Astrocyte (in vitro differentiated cells and primary cell): ENCODE measurements around the gene MRPL36. TPM values are rescaled to one million over a fixed set of nuclear protein-coding genes. Genes with fewer than 3 reads are reported as not detected.
A peak's percentile ranks its signal among the peaks of the same experiment; 100 is the strongest.

ENCODE experiments used
- DNase-seq: peaks from one replicate; pipeline ENCODE4 v3.0.0-alpha.2; 2010; ENCODE audit warnings: low read depth
- FAIRE-seq: peaks from 2 replicates; lab custom pipeline; 2011; peaks lifted over from hg19 to GRCh38; lab: Jason Lieb, UNC
- H2AFZ ChIP-seq: 2 replicates; pipeline ENCODE4 v1.6.0; 2012; ENCODE audit warnings: low read depth, low read length, inconsistent platforms
- H3K27ac ChIP-seq: 2 replicates; pipeline ENCODE4 v1.5.1; 2011; ENCODE audit warnings: low read depth, low read length, inconsistent platforms
- H3K27me3 ChIP-seq: 2 replicates; pipeline ENCODE4 v1.6.0; 2011; ENCODE audit warnings: low read length, inconsistent platforms; ENCODE audit not compliant: insufficient read depth
- H3K36me3 ChIP-seq: 2 replicates; pipeline ENCODE4 v1.5.1; 2011; ENCODE audit warnings: low read length, inconsistent platforms; ENCODE audit not compliant: insufficient read depth
- H3K4me1 ChIP-seq: 2 replicates; pipeline ENCODE4 v1.5.1; 2011; ENCODE audit warnings: low read length, inconsistent platforms; ENCODE audit not compliant: insufficient read depth
- H3K4me2 ChIP-seq: 2 replicates; pipeline ENCODE4 v1.6.0; 2012; ENCODE audit warnings: low read length, inconsistent platforms
- H3K4me3 ChIP-seq: 2 replicates; pipeline ENCODE4 v1.5.1; 2011; ENCODE audit warnings: low read depth, mild to moderate bottlenecking, low read length, inconsistent platforms; ENCODE audit not compliant: insufficient read depth
- H3K79me2 ChIP-seq: 2 replicates; pipeline ENCODE4 v1.6.0; 2012; ENCODE audit warnings: mild to moderate bottlenecking, low read length, inconsistent platforms; ENCODE audit not compliant: insufficient read depth
- H3K9ac ChIP-seq: 2 replicates; pipeline ENCODE4 v1.6.0; 2012; ENCODE audit warnings: mild to moderate bottlenecking, low read length, inconsistent platforms
- H3K9me3 ChIP-seq: 2 replicates; pipeline ENCODE4 v1.5.1; 2012; ENCODE audit warnings: low read depth, mild to moderate bottlenecking, low read length, inconsistent platforms; ENCODE audit not compliant: insufficient read depth
- H4K20me1 ChIP-seq: 2 replicates; pipeline ENCODE4 v1.6.0; 2012; ENCODE audit warnings: low read length, inconsistent platforms; ENCODE audit not compliant: insufficient read depth
- H3K27ac Mint-ChIP-seq: one replicate; pipeline ENCODE4 v1.8.0; 2021; ENCODE audit warnings: mild to moderate bottlenecking, mixed read lengths; ENCODE audit not compliant: unreplicated experiment
- H3K27me3 Mint-ChIP-seq: one replicate; pipeline ENCODE4 v1.8.0; 2021; ENCODE audit warnings: low read depth, mixed read lengths; ENCODE audit not compliant: unreplicated experiment
- H3K36me3 Mint-ChIP-seq: one replicate; pipeline ENCODE4 v1.8.0; 2021; ENCODE audit warnings: low read depth, mixed read lengths; ENCODE audit not compliant: unreplicated experiment
- H3K4me1 Mint-ChIP-seq: one replicate; pipeline ENCODE4 v1.8.0; 2021; ENCODE audit warnings: low read depth, mixed read lengths; ENCODE audit not compliant: unreplicated experiment
- H3K4me3 Mint-ChIP-seq: one replicate; pipeline ENCODE4 v1.8.0; 2021; ENCODE audit warnings: mild to moderate bottlenecking, moderate library complexity, mixed read lengths; ENCODE audit not compliant: unreplicated experiment
- H3K9me3 Mint-ChIP-seq: one replicate; pipeline ENCODE4 v1.8.0; 2021; ENCODE audit warnings: mild to moderate bottlenecking, mixed read lengths; ENCODE audit not compliant: unreplicated experiment
- EZH2 ChIP-seq: IDR thresholded peaks from 2 replicates; pipeline ENCODE4 v1.6.1; 2012; ENCODE audit warnings: mild to moderate bottlenecking, low read length, inconsistent platforms; ENCODE audit not compliant: insufficient read depth
- total RNA-seq: library from RNA; stranded (reverse); gene quantifications from 2 replicates; pipeline ENCODE4 v1.2.1, GENCODE V29; 2021
- TF ChIP-seq, protein P1 (sequence below): IDR thresholded peaks from 2 replicates; pipeline ENCODE4 v1.5.1; 2011; ENCODE audit warnings: low read depth, mild to moderate bottlenecking, inconsistent platforms, low read length, moderate library complexity; ENCODE audit not compliant: insufficient read depth

MRPL36 gene
- total RNA-seq, 1 donor from 2014 or later: 72.2 TPM

DNA sequence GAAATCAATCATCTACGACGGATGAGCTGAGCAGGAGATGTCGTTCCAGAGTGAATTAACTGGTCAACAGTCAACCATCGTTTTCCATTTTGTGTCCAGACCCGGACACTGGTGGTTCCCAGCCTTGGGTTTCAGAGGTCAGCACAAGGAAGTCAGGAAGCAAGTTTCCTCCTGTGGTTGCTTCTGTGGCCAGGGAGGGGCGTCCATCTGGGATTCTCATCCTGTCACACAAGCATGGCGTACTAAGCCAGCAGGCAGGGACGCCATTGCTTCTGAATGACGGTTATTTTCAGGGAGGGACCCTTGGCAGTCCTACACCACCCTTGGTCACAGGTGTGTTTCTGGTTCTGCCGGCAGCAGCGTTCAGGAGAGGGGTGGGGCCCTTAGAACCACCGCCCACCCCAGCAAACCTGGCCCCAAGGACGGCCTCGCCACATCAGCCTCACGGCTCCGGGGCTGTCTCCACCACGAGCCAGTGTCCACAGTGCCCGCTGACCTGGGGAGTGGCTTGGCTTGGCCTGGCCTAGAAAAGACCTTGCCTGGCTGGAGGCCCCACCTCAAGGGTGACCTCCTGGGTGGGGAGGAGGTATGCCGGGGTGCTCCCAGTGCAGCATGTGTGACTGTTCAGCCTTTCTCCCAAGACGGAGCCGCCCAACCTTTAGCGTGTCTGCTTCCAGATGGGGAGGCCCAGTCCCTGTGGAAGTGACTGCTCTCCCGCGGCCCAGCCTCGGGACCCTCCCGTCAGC is 26.8 kb upstream of the MRPL36 start:
- TF ChIP-seq EZH2: no peak
- TF ChIP-seq, protein P1, sequence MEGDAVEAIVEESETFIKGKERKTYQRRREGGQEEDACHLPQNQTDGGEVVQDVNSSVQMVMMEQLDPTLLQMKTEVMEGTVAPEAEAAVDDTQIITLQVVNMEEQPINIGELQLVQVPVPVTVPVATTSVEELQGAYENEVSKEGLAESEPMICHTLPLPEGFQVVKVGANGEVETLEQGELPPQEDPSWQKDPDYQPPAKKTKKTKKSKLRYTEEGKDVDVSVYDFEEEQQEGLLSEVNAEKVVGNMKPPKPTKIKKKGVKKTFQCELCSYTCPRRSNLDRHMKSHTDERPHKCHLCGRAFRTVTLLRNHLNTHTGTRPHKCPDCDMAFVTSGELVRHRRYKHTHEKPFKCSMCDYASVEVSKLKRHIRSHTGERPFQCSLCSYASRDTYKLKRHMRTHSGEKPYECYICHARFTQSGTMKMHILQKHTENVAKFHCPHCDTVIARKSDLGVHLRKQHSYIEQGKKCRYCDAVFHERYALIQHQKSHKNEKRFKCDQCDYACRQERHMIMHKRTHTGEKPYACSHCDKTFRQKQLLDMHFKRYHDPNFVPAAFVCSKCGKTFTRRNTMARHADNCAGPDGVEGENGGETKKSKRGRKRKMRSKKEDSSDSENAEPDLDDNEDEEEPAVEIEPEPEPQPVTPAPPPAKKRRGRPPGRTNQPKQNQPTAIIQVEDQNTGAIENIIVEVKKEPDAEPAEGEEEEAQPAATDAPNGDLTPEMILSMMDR: no peak
- H3K27me3 Mint-ChIP-seq: no peaks in the 10 kb centered on the region

DNA sequence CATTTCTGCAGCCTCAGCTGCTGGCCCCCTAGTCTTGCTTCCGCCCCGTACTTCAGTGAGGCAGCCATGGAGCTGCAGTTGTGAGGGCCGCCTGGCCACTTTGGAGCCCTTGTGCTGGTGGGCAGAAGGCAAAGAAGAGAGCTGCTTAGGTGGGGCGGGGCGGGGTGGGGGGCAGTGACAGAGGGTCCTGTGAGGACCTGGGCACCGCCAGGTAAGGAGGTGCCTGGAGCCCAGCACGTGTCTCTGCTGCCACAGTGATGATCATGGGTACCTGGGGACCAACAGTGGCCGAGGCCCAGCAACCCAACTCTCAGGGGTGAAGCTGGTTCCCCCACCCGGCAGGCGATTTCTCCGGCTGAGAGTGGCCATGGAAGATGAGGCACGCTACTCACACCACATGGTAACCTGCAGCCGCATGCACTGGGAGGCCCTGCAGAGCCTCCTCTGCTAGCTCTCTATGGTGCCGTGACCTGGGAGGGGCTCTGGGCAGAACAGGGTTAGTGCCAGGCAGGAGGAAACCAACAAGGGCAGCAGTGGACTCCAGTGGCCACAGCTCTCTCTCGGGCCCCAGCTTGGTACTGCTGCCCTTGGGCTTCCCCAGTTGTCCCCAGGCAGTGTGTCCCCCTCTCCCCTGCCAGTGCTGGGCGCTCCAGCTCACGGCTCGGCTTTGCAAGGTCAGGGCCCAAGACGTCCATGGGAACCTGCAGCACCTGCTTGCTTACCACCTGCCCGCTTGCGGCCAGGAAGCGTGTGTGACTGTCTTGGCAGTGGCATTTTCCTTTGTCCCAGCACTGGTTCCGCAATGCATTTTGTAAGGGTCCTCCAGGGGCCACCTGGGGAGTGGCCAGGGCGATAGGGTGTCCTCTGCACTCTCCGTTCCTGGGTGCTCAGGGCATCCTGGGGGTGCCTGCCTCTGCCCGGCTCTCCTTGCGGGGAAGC is 25.5 kb upstream of the MRPL36 start:
- Histone ChIP-seq H3K27ac (no peak overlapping the region), H3K27me3 (no peaks in the 10 kb centered on the region), H2AFZ (no peak overlapping the region), H3K4me2 (no peak overlapping the region), H3K36me3 (peaks cover 15% of the 10 kb centered on the region), H3K4me1 (no peaks in the 10 kb centered on the region), H3K79me2 (no peaks in the 10 kb centered on the region), H3K9ac (no peak overlapping the region), H3K9me3 (no peaks in the 10 kb centered on the region), H4K20me1 (peaks cover 4% of the 10 kb centered on the region), H3K4me3 (no peak overlapping the region)
- H3K4me1 Mint-ChIP-seq: no peaks in the 10 kb centered on the region
- H3K36me3 Mint-ChIP-seq: peaks cover 30% of the 10 kb centered on the region
- no peaks in the 10 kb centered on the region for H3K27me3 Mint-ChIP-seq
- no peak for TF ChIP-seq EZH2
- TF ChIP-seq, protein P1: no peak
- peak overlapping the region; percentile 34 for H3K4me3 Mint-ChIP-seq
- no peak for FAIRE-seq
- H3K9me3 Mint-ChIP-seq: peaks cover 1% of the 10 kb centered on the region
- DNase-seq: no peak
- no peak overlapping the region for H3K27ac Mint-ChIP-seq

More for the DNA sequence above, 26.8 kb upstream of the MRPL36 start:
- peaks cover 3% of the 10 kb centered on the region for H3K9me3 Mint-ChIP-seq
- no peak overlapping the region for H3K4me3 Mint-ChIP-seq
- DNase-seq (no peak), FAIRE-seq (no peak)
- Histone ChIP-seq H3K27me3 (no peaks in the 10 kb centered on the region), H2AFZ (no peak overlapping the region), H3K4me2 (no peak overlapping the region), H4K20me1 (peaks cover 3% of the 10 kb centered on the region), H3K79me2 (no peaks in the 10 kb centered on the region), H3K27ac (no peak overlapping the region), H3K36me3 (peaks cover 11% of the 10 kb centered on the region), H3K4me3 (no peak overlapping the region), H3K9ac (no peak overlapping the region), H3K9me3 (no peaks in the 10 kb centered on the region), H3K4me1 (no peaks in the 10 kb centered on the region)
- H3K4me1 Mint-ChIP-seq: peaks cover 1% of the 10 kb centered on the region
- H3K36me3 Mint-ChIP-seq: peaks cover 24% of the 10 kb centered on the region
- H3K27ac Mint-ChIP-seq: no peak overlapping the region
